A549 (cell line): Measurements from ENCODE around the gene ALX3.

ENCODE experiments used
- CTCF ChIP-seq: fragments of >200 bp; sonication (Bioruptor Twin); formaldehyde crosslinking; IDR thresholded peaks from 3 replicates; pipeline ENCODE4 v1.5.1; 2016
- HMGXB4 ChIP-seq: fragments of 250-450 bp; sonication (Bioruptor Pico); IDR thresholded peaks from 2 replicates; pipeline ENCODE4 v1.5.0; 2021; ENCODE audit warnings: mild to moderate bottlenecking, moderate library complexity, borderline replicate concordance
- HOXB5 ChIP-seq: fragments of 250-450 bp; sonication (Bioruptor Pico); IDR thresholded peaks from 2 replicates; pipeline ENCODE4 v1.5.0; 2020; ENCODE audit warnings: mild to moderate bottlenecking, moderate library complexity
- RAD21 ChIP-seq, 2 experiments: fragments of >200 bp in 1 of 2; sonication (Bioruptor Twin) in 1 of 2; formaldehyde crosslinking in 1 of 2; IDR thresholded peaks in 1 of 2; conservative IDR thresholded peaks in 1 of 2; 2 replicates in 1 of 2; 3 replicates in 1 of 2; pipeline ENCODE4 v1.6.1; 2012 to 2018; ENCODE audit warnings: inconsistent platforms in 1 of 2

- TF ChIP-seq RAD21 (conservative IDR thresholded peaks at IDR 0.05 in 1 of 2, IDR thresholded peaks at IDR 0.05 in 1 of 2), result no peak
- no peak for TF ChIP-seq HOXB5 (CRISPR knock-in tag)
- no peak for TF ChIP-seq CTCF
- TF ChIP-seq HMGXB4 (CRISPR knock-in tag), result no peak
Observed at GRCh38 chr1:110112143-110112542, 41.7 kb upstream of the ALX3 start, which contains the start of gene UBL4B.
